Subcutaneous abdominal adipose tissue (tissue), 5 donors: ENCODE measurements around the gene SLC6A13.
"Not testable (repeated sequence)": the region's sequence is repeated elsewhere in the genome, so short reads cannot be mapped to it uniquely, and the experiment has no call there.

ENCODE experiments used
- H3K27ac ChIP-seq: one replicate; pipeline ENCODE4 v1.7.0; 2013; ENCODE audit warnings: low read depth, mild to moderate bottlenecking, inconsistent platforms, low read length, moderate library complexity
- H3K27me3 ChIP-seq, 5 donors: one replicate each; pipeline ENCODE4 v1.7.0; 2013; ENCODE audit warnings: low read length in 5 of 5, inconsistent platforms in 1 of 5; ENCODE audit not compliant: control insufficient read depth in 5 of 5, insufficient read depth in 4 of 5
- H3K36me3 ChIP-seq, 5 donors: one replicate each; pipeline ENCODE4 v1.7.0; 2013; ENCODE audit warnings: low read length in 5 of 5; ENCODE audit not compliant: control insufficient read depth in 5 of 5, insufficient read depth in 5 of 5
- H3K4me1 ChIP-seq, 5 donors: one replicate each; pipeline ENCODE4 v1.7.0; 2013; ENCODE audit warnings: low read length in 5 of 5, mild to moderate bottlenecking in 3 of 5, moderate library complexity in 1 of 5; ENCODE audit not compliant: control insufficient read depth in 5 of 5, insufficient read depth in 5 of 5
- H3K4me3 ChIP-seq, 5 donors: one replicate each; pipeline ENCODE4 v1.7.0; 2013; ENCODE audit warnings: low read length in 5 of 5, low read depth in 1 of 5
- H3K9ac ChIP-seq, 5 donors: one replicate each; pipeline ENCODE4 v1.7.0; 2013; ENCODE audit warnings: low read length in 5 of 5, mild to moderate bottlenecking in 4 of 5, moderate library complexity in 3 of 5
- H3K9me3 ChIP-seq, 5 donors: one replicate each; pipeline ENCODE4 v1.7.0; 2013; ENCODE audit warnings: low read length in 5 of 5; ENCODE audit not compliant: control insufficient read depth in 5 of 5
- donor health status: healthy.
- donor health status: healthy.
- donor health status: healthy.
- donor health status: healthy.
- donor health status: healthy.

SLC6A13 gene

DNA sequence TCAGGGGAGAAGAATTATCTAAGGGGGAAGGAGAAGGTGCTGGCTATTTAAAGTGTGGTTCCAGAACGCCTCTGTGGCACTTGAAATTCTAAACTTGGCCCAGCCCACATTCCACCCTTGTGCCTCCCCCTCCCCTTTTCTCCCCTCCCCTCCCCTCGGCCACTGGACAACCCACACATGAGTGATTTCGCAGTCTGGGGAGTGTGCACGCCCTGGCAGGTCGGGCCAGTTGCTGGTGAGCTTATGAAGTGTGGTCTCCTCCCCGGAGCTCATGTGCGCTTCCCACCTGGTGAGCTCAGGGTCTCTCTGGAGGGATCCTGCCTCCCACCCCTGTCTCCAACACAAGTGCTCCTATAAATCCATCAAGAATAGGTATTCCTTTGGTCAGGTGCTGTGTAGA lies at the start of gene SLC6A13:
Gene SLC6A13 (minus strand): TSS at position 20 of the 400 bp plus-strand sequence. CDS start 2,784 bp downstream, outside the sequence.
- H3K36me3 ChIP-seq = no peaks in the 10 kb centered on the region
- H3K4me1 ChIP-seq = peaks cover 0 to 11% (median 3%) of the 10 kb centered on the region in 5 donors
- H3K9ac ChIP-seq = no peak within 1 kb of the TSS
- H3K9me3 ChIP-seq = no peaks in the 10 kb centered on the region
- H3K27me3 ChIP-seq = peaks cover 5 to 23% (median 11%) of the 10 kb centered on the region in 5 donors
- no peak within 1 kb of the TSS for H3K27ac ChIP-seq
- no peak within 1 kb of the TSS for H3K4me3 ChIP-seq

- H3K9ac ChIP-seq = no peak overlapping the region
These were observed 45.9 kb upstream of the SLC6A13 start for GRCh38 chr12:308511-308910.

GRCh38 chr12:307406-307805 lies 44.8 kb upstream of the SLC6A13 start:
- Histone ChIP-seq H3K27me3 (no peaks in the 10 kb centered on the region), H3K4me1 (no peaks in the 10 kb centered on the region), H3K9me3 (no peaks in the 10 kb centered on the region), H3K9ac (no peak overlapping the region), H3K36me3 (peaks cover 62 to 92% (median 85%) of the 10 kb centered on the region in 5 donors), H3K4me3 (no peak overlapping the region), H3K27ac (no peak overlapping the region)

More at GRCh38 chr12:308511-308910, 45.9 kb upstream of the SLC6A13 start:
- Histone ChIP-seq H3K9me3 (no peaks in the 10 kb centered on the region), H3K4me1 (no peaks in the 10 kb centered on the region), H3K27me3 (no peaks in the 10 kb centered on the region), H3K27ac (no peak overlapping the region), H3K36me3 (peaks cover 66 to 96% (median 89%) of the 10 kb centered on the region in 5 donors), H3K4me3 (no peak overlapping the region)

GRCh38 chr12:304805-305204 lies 42.2 kb upstream of the SLC6A13 start:
- Histone ChIP-seq H3K27me3 (no peaks in the 10 kb centered on the region), H3K36me3 (peaks cover 53 to 66% (median 61%) of the 10 kb centered on the region in 5 donors), H3K27ac (no peak overlapping the region), H3K4me3 (no peak overlapping the region), H3K9me3 (no peaks in the 10 kb centered on the region), H3K9ac (no peak overlapping the region), H3K4me1 (no peaks in the 10 kb centered on the region)

DNA sequence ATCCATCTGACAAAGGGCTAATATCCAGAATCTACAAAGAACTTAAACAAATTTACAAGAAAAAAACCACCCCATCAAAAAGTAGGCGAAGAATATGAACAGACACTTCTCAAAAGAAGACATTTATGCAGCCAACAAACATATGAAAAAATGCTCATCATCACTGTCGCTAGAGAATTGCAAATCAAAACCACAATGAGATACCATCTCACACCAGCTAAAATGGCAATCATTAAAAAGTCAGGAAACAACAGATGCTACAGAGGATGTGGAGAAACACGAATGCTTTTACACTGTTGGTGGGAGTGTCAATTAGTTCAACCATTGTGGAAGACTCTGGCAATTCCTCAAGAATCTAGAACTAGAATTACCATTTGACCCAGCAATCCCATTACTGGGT lies 40.1 kb upstream of the SLC6A13 start:
- not testable (repeated sequence) for H3K27ac ChIP-seq, H3K4me3 ChIP-seq, H3K27me3 ChIP-seq, H3K4me1 ChIP-seq, H3K9ac ChIP-seq, H3K9me3 ChIP-seq
- peaks cover 33 to 51% (median 42%) of the 10 kb centered on the region in 5 donors for H3K36me3 ChIP-seq

- H3K4me1 ChIP-seq, H3K4me3 ChIP-seq, H3K27me3 ChIP-seq, H3K27ac ChIP-seq, H3K9me3 ChIP-seq, H3K9ac ChIP-seq: not testable (repeated sequence)
- H3K36me3 ChIP-seq = peaks cover 33 to 50% (median 39%) of the 10 kb centered on the region in 5 donors
These were observed 37.5 kb upstream of the SLC6A13 start for GRCh38 chr12:300166-300565.

- not testable (repeated sequence) for H3K4me1 ChIP-seq, H3K27ac ChIP-seq, H3K9me3 ChIP-seq, H3K4me3 ChIP-seq, H3K27me3 ChIP-seq, H3K9ac ChIP-seq
- H3K36me3 ChIP-seq = peaks cover 32 to 51% (median 40%) of the 10 kb centered on the region in 5 donors
These were observed 36.9 kb upstream of the SLC6A13 start for GRCh38 chr12:299511-299910.

GRCh38 chr12:298059-298458 lies 35.4 kb upstream of the SLC6A13 start:
- H3K4me1 ChIP-seq, H3K9ac ChIP-seq, H3K27ac ChIP-seq, H3K27me3 ChIP-seq, H3K4me3 ChIP-seq, H3K9me3 ChIP-seq: not testable (repeated sequence)
- peaks cover 29 to 50% (median 38%) of the 10 kb centered on the region in 5 donors for H3K36me3 ChIP-seq

DNA sequence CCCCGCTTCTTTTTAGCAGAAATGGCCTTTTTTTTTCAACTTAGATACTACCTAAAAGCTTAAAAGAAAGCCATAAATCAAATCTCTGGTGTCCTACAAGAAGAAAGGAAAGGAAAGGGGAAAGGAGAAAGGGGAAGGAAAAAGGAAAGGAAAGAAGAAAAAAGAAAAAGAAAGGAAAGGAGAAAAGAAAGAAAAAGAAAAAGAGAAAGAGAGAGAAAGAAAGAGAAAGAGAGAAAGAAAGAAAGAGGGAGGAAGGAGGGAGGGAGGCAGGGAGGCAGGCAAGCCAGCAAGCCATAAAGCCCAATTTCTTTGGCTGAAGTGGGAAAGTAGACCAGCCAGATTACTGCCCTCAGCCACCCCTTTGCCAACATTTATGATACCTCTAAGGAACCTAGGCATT lies 32.5 kb upstream of the SLC6A13 start:
- Histone ChIP-seq H3K27ac (no peak overlapping the region), H3K27me3 (no peaks in the 10 kb centered on the region), H3K9ac (no peak overlapping the region), H3K9me3 (no peaks in the 10 kb centered on the region), H3K36me3 (peaks cover 48 to 69% (median 52%) of the 10 kb centered on the region in 5 donors), H3K4me1 (no peaks in the 10 kb centered on the region), H3K4me3 (no peak overlapping the region)

DNA sequence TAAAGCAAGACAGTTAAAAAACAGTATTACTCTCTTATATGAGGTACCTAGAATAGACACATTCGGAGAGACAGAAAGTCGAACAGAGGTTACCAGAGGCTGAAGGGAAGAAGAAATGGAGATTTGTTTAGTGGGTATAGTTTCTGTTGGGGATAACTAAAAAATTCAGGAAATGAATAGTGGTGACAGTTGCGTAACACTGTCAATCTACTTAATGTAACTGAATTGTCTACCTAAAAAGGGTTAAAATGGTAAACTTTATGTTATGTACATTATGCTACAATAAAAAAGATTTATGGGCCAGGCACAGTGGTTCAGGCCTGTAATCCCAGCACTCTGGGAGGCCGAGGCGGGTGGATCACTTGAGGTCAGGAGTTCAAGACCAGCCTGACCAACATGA lies 30.6 kb upstream of the SLC6A13 start:
- Histone ChIP-seq H3K4me3 (no peak overlapping the region), H3K9ac (no peak overlapping the region), H3K4me1 (peaks cover 0 to 3% (median 0%) of the 10 kb centered on the region in 5 donors), H3K36me3 (peaks cover 51 to 68% (median 56%) of the 10 kb centered on the region in 5 donors), H3K27ac (no peak overlapping the region), H3K9me3 (no peaks in the 10 kb centered on the region), H3K27me3 (no peaks in the 10 kb centered on the region)

DNA sequence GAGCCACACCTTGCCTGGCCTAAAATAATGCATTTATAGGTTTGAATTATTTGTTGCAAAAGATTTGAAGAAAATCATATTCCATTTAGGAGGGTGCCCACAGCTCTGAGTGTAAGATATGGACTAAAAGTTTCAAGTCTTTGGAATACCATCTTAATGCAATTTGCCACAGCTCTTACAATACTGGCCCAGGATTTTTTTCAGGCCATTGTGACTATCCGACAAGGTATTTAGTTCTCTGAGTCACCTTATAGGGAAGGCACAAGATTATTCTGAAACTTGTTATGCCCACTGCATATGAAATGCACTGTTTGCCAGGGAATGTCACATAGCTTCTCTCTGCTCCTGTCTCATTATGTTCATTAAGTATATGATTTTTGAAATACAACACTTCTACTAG lies 29.6 kb upstream of the SLC6A13 start:
- Histone ChIP-seq H3K9ac (no peak overlapping the region), H3K4me1 (peaks cover 0 to 3% (median 0%) of the 10 kb centered on the region in 5 donors), H3K27me3 (no peaks in the 10 kb centered on the region), H3K9me3 (no peaks in the 10 kb centered on the region), H3K27ac (no peak overlapping the region), H3K4me3 (no peak overlapping the region), H3K36me3 (peaks cover 45 to 65% (median 54%) of the 10 kb centered on the region in 5 donors)
